H1 (cell line): Measurements from ENCODE around the gene RELL2. TPM values are rescaled to one million over a fixed set of nuclear protein-coding genes. Genes with fewer than 3 reads are reported as not detected.

Source experiments
- CBX5 ChIP-seq: fragments of 300-800, 300-1000 bp; sonication (generic); IDR thresholded peaks from 2 replicates; pipeline ENCODE4 v1.7.1; 2016; ENCODE audit warnings: antibody characterized with exemption, low read length, low read depth
- polyA plus RNA-seq, 7 experiments: library from polyadenylated mRNA; depleted of rRNA in 3 of 7; stranded (reverse) in 5 of 7; unstranded in 2 of 7; fragments of >200 nt in 5 of 7; fragments of 200-250 nt in 2 of 7; gene quantifications; 1 replicate in 5 of 7; 2 replicates in 1 of 7; 4 replicates in 1 of 7; pipeline versions ENCODE4 v1.2.1 to v1.2.3, GENCODE V29; 2011 to 2013; ENCODE audit warnings: missing spikeins in 2 of 7, mixed read lengths in 2 of 7
- total RNA-seq: library from RNA; stranded (reverse); fragmentation: NEBNext Ultra II Directional; extraction: Animal tissue kit (Norgen Biotek cat#: 25700); gene quantifications from 2 replicates; pipeline ENCODE4 v1.2.1, GENCODE V29; 2021

The RELL2 gene
- total and polyA plus RNA-seq, 2 of the 8 experiments (the other 6 are each of a cell fraction or from before 2014, with no cell fraction given), result 18.6 to 23.7 TPM

DNA sequence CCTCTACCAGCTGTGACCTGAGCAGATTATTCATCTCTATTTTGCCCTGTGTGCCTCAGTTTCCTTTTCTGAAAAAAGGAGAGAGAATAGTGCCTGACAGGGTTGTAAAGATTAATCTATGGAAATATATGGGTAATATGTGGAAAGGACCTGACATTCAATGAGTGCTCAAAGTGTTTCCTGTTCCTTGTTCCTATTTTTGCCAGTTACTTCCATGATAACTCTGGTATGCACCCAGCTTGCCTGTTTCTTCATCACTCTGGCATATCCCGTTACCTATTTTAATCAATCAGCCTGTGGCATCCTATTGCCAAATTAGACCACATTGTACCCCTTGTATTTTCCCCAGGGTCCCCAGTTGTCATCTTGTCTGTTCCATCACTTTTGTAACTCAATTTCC, 48.8 kb downstream of the RELL2 start (continued):
- no peak for TF ChIP-seq CBX5
